NCI-H345 treated with DMSO at 0.1 percent for 48 hours (cell line): Measurements from ENCODE around the gene WDR31.

Experiments used
- DNase-seq: peaks from one replicate; lab custom pipeline; 2025; ENCODE audit not compliant: unreplicated experiment; lab: John Stamatoyannopoulos, UW

The WDR31 gene

DNA sequence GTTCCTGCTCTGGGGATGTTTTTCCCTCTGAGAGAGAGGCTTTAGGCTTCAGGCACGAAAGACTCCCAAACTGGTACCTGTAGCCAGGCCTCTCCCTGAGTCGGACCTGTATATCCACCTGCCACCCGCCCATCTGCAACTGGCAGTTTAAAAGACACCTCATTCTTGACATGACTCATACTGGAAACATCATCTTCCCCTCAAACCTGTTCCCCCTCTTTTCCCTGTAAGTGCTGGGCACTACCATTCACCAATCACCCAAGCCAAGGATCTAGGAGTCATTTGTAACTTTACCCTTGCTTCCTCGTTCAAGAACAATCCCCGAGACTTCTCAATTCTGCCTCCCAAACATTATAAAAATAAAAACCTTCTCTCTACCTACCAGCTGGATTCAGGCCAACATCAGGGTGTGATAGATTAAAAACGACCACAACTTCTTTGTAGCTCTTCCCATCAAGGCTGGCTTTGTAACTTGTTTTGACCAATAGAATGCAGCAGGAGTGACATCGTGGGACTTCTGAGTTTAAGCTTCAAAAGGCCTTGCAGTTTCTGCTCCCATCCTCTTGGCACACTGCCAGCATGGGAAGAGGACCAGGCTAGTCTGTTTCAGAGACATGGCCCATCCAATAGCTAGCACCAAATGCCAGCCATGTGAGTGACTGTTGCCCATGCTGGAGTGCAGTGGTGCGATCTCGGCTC, 1.8 kb upstream of the WDR31 start:
- no peak for DNase-seq

DNA sequence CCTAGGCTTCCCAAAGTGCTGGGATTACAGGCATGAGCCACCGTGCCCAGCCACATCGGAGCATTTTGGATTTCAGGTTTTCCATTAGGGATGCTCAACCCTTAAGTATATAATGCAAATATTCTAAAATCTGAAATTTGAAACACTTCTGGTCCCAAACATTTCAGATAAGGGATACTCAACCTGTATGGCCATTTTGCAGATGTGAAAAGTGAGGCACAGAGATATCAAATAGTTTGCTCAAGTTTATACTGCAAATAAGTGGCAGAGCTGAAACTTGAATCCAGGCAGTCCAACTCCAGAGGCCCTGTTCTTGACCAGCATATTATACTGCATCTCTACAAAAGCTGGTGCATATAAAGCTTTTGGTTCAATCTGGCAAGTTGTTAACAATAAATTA, 2.4 kb downstream of the WDR31 start:
- DNase-seq: no peak

DNA sequence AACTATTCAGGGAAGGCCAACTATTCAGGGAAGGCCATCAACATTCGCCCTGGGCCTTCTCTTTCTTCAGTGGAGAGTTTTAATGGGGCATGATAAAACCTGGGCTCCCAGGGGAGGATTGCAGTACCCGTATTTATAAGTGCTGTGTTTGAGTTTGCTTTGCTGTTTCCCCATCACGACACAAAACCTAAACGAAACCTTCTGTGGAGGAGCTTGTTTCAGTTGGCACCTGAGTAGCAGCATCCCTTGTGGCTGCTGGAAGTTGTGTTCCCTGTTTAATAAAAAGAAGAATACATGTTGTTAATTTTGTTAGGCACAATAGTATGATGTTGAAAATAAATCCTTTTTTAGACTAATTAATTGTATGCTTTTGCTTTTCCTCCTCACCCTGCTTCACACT, 8.3 kb downstream of the WDR31 start:
- DNase-seq: no peak

DNA sequence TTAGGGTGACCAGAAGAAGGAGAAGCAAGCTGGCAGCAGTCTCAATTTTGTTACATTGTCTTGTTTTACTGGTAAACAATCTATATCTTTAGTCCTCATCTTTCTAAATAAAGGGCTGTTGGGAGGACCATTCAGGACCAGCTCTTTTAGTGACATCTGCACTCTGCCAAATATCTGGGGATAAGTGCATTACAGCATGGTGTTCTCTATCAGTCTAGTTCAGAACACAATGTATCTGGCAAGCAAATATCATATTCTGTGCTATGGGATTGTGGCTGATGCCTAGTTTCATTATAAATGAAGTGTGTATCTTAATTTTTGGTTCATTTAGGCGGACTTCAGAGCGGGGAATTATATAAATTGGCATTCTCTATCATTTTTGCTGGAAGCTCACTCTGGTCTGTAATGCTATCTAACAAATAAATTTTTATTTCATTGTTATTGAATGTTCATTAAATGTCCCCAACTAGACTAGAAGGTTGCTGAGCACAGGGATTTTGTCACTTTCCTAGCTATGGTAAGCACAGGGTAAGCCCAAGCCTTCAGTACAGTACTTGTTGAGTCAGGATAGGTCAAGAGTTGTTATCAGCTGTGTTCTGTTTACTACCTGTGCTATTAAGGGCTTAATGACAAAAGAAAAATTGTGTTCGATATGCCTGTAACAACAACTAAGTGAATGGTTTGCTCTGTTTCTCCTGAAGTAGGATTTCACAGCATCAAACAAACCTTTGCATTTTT, 11.9 kb downstream of the WDR31 start:
- no peak for DNase-seq

DNA sequence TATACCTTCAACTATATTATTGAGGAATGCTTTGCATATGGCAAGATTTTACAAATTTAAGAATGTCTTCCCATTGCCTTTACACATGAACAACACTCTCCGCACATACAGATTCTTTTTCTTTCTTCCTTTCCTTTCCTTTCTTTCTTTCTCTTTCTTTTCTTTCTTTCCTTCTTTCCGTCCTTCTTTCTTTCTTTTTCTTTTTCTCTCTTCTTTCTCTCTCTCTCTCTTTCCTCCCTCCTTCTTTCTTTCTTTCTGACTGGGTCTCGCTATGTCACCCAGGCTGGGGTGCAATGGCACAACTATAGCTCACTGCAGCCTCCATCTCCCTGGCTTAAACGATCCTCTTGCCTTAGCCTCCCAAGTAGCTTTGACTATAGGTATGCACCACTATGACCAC, 13.8 kb downstream of the WDR31 start:
- no peak for DNase-seq

DNA sequence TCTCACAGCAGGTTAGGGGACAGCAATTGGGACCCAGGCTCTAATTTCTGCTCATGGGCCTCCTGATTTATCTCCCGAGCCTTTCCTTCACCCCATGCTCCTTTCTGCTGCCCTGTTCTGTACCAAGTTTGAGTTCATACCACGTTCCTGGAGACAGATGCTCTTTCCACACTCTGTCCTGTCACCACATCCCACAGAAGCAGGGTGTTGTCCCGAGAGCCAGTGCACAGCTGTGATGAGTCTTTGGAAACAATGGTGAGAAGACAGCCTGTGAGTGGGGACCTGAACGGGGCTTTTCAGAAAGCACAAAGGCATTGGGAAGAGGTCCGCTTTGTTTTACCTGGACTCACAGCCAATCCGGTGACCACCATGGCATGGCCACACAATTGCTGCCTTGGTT, 17.4 kb downstream of the WDR31 start:
- no peak for DNase-seq

DNA sequence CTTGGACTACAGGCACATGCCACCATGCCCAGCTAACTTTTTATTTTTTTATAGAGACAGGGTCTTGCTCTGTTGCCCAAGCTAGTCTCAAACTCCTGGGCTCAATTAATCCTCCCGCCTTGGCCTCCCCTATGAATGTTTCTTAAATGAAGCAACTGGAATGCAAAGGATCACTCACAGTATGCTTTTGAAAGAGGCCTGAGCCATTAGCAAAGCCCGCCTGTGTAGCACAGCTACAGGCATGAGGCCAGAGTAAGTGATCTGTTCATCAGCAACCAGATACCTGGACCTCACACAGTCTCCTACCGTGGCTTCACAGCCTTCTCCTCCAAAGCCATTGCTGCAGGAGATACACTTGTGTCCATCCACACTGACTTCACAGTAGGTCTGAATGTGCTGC, 20.0 kb downstream of the WDR31 start:
- no peak for DNase-seq

DNA sequence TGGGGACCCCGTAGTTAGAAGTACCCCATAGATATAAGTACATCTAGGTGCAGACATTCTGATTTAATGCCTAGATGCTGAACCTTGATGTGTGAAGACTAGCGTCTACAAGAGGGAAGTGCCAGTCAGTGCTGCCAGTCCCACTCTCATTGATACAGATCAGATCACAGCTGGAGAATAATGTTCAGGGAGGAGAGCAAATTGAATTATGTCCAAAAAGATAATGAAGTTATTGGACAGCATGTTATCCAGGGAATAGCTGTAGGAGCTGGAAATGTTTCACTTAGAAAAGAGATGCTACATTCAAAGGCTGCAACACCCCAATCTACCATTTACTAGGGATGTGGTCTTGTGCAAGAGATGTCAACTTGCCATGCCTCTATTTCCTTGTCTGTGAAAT, 21.0 kb downstream of the WDR31 start:
- no peak for DNase-seq

DNA sequence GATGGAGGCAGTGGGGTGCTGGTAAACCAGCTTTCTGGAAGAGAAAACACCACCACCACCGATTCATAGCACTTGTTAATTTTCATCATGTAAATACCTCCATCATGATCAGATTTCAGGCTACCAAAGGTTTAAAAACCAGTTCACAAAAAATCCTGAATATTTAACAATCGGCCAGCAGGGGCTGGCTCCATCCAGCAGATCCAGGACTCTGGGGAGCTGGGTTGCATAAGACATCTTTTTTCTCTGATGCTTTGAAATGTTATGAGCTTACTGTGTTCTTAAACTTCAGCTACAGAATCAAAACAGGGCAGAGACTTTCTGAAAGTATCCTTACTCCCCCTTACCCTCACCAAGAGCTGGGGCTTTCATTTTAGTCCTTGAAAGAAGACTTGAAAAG, 22.3 kb downstream of the WDR31 start:
- no peak for DNase-seq

DNA sequence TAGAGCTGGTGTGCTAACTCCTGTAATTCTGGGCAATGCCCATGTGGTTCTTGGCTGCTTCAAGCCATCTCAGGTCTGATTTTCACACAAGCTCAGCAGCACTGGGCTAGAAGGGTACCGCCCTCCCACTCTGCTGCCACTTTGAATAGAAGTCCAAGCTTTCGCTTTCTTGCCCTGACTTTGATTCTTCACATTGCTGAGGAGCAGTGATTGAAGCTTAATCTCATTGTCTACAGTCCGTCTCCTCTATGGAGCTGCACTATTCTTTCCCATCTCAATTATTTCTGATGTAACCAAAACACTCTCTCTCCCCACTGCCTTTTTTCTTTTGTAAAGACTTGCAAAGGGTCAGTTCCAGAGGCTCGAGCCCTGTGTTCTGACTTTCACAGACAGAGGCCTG, 24.0 kb downstream of the WDR31 start:
- no peak for DNase-seq

DNA sequence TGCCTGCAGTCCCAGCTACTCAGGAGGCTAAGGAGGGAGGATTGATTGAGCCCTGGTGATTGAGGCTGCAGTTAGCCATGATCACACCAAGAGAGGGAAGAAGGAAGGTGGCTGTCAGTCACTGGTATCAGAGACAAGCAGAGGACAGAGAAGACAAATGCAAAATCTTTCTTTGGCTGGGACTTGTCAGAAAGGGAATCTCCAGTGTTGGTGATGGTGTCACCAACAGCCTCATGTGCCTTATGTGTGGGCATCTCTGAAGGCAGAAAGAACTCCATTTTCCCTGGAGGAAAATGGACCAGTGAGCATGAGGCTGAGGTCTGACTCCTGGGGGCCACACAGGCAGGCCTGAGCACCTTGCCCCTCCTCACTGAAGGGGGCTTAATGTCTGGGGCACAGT, 24.8 kb downstream of the WDR31 start:
- no peak for DNase-seq

DNA sequence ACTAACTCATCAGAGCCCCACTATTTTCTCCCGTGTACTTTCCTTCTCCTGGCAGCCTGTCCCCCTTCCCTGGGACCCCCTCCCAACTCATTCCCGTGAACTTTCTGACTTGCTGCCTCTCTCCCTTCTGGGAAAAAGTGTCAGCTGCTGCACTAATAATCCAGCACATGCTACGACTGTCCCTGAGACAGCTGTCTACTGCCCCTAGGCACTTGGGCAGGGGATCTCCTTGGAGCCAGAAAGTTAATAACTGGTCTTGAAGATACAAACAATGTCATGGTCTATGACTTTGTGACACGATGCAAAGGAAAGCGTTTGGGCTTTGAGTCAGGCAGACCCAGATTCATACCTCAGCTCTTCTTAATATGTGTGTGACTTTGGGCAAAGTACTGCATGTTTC, 26.8 kb downstream of the WDR31 start:
- DNase-seq: no peak

DNA sequence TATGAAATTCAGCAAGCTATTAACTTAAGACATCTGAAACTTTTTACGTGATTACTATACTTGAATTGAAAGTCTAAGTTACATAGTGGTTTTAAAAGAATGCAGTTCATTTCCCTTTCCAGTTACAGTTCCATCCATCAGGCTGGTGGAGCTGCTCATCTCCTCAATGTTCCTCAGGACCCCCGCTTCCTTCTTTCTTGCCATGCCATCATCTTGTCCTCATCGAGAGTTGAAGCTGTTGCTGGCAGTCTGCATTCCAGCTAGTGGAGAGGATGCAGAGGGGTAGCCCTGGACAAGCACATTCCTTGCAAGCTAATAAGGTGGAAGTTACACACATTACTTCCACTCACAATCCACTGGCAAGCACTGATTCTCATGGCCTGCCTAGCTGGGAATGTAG, 28.1 kb downstream of the WDR31 start:
- no peak for DNase-seq

DNA sequence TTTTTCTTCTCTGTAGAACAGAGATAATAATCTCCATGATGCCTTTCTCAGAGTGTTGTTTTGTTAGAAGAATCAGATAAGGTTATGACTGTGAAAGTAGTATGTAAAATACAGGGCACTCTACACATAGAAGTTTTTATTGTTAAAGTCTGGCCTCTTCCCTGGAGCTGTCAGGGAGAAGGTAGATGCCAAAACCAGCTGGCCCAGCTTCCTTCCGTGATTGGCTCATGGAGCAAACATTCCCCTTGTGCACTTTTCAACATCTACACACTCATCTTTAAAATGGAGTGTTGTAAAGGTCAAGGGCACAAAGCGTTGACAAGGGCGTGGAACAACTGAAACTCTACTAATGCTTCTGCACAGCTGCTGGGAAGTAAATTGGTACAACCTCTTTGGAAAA, 29.5 kb downstream of the WDR31 start:
- DNase-seq: no peak

DNA sequence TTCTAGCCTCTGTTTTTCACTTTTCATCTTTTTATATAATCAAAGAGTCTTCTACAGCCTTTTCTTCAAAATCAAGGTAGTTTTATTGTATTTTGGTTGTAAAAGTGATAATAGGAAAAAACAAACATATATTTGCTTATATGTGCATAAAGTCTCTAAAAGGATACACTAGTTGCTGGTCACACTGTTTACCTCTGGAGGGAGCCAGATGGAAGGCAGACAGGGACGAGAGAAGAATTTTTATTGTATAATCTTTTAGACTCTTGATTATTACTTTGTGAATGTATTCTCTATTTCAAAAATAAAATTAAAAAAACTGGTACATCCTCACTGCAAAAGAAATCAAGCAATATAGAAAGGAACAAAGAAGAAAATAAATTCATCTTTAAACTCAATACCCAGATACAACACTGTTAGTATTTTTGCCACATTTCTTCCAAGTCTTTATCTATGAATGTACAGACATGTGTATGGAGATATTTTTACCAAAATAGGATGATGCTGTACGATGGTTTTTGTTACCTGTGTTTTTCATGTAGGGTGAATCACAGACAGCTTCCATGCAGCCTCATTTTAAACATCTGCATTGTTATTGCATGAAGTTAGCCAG, 30.8 kb downstream of the WDR31 start:
- no peak for DNase-seq

DNA sequence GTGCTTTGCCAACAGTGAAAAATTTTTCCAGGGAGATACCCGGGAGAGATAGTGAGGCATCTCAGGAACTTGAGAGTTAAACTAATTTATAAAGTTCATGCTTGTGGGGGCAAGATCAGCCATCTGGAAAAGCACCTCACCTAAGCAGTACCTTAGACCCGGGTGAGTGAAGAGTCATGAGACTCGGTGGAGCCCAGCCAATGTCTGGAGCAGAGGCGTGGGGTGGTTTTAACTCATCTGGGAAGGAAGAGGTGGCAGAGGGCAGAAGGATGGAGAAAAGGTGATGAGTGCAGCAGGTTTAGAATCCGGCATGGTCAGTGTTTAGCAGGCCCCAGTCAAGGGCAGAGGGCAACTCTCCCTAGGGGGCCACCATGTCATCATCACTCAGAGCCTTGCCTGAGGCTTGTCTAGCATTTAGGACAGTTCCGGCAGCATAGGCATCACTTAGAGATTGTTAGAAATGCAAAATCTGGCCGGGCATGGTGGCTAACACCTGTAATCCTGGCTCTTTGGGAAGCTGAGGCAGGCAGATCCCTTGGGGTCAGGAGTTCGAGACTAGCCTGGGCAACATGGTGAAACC, 32.6 kb downstream of the WDR31 start:
- DNase-seq: no peak

DNA sequence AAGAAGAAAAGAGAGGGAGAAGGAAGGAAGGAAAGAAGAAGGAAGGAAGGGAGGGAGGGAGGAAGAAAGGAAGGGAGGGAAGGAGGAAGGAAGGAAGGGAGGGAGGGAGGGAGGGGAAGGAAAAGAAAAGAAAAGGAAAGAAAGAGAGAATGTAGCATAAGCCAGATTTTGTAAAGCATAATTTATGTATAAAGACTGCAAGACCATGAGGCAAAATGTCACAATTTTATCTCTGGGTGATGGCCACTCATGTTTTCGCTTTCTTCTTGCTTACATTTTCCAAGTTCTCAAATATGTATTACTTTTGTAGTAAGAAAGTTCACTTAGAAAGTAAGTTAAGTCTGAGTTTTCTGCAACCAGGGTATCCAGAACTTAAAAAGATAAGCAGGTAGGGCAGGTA, 33.5 kb downstream of the WDR31 start:
- DNase-seq: no peak

DNA sequence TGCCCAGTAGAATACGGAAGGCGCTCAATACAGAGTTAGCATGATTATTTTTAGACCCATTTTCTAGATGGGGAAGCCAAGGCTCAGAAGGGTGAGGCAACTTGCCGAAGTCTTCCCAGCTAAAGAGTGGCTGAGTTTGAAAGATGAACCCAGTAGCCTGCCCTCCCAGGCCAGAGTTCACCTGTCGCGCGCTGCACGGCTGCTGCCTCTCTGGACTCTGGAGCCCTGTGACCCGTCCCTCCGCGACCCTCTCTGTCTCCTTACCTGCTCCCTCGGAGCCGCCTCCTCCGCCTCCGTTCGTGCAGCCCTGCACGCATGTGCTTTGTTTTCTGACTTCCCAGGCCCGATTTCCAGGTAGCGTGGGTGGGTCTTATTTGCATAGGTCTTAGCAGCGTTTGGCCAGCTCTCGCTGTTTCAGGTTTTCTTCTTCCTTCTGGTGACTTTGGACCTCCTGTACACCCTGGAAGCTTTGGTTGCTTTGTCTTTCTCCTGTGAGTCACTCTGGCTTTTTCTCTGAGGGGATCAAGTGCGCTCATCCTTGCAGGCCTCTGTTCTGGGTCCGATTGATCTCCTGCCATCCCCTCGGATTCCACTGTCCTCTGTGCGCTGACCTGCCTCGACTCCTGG, 37.2 kb downstream of the WDR31 start, which contains the start of gene RNF183:
Gene RNF183, minus strand, starts transcription at position 585 of the 627 bp plus-strand sequence. CDS start 5,192 bp downstream, outside the sequence.
- no peak for DNase-seq

DNA sequence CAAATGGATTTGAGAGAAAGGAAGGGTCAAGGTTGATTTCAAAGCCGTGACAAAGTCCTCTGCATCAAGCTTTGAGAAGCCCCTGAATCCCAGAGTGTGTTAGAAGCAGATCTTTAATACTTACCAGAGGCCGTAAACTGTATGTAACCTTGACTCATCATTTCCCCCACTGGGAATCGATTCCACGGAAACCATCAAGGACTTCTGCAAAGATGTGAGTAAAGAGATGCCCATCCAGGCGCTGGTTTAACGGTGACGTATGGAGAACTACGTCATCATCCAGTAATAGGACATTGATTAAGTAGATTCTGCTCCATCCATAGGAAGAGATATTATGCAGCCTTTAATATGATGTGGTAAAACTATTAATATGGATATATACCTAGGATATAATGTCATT, 38.5 kb downstream of the WDR31 start:
- no peak for DNase-seq

DNA sequence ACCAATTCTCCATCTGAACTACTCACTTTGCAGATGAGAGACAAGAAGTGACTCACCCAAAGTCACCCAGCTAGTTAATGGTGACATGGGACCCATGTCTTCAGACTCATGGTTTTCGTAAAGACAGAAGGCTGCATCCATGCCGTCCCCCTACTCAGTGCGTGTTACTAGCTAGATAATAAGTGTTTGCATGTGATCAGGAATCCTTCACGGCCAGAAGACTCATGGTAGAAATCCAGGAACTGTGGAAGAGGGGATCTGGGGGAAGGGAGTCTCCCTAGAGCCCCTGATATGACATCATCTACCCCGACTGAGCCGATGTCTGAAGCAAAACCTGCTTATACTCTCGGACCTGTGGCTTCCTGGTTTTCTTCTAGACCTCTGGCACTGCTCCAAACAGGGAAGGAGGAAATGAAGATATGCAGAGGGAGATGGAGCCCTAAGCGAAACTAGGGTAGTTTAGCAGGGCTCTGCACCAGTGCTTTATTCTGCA, 40.2 kb downstream of the WDR31 start:
- DNase-seq: no peak
